ENCODE results near the gene DPP7.

Gene DPP7

GRCh38 chr9:137112564-137113384 is 1.8 kb downstream of the DPP7 start:
- DNase-seq (ENCODE audit: insufficient read length) = no peak
- no peak for FAIRE-seq
- TF ChIP-seq POLR2A (IDR thresholded peaks at IDR 0.05; ENCODE audit: low read depth, low read length) (no peak), POLR2AphosphoS5 (IDR thresholded peaks at IDR 0.05; ENCODE audit: low read depth, low read length) (no peak), TAF1 (IDR thresholded peaks at IDR 0.05; ENCODE audit: borderline replicate concordance, low read depth, low read length) (no peak)

GRCh38 chr9:137111788-137112563 is 2.6 kb downstream of the DPP7 start:
- TF ChIP-seq POLR2A (IDR thresholded peaks at IDR 0.05; ENCODE audit: low read depth, low read length) (no peak), POLR2AphosphoS5 (IDR thresholded peaks at IDR 0.05; ENCODE audit: low read depth, low read length) (no peak), TAF1 (IDR thresholded peaks at IDR 0.05; ENCODE audit: borderline replicate concordance, low read depth, low read length) (no peak)
- no peak for FAIRE-seq
- DNase-seq (ENCODE audit: insufficient read length) = no peak

GRCh38 chr9:137110911-137111787 is 3.4 kb downstream of the DPP7 start:
- FAIRE-seq (no peak), DNase-seq (ENCODE audit: insufficient read length) (no peak)
- TF ChIP-seq TAF1 (IDR thresholded peaks at IDR 0.05; ENCODE audit: borderline replicate concordance, low read depth, low read length) (no peak), POLR2AphosphoS5 (IDR thresholded peaks at IDR 0.05; ENCODE audit: low read depth, low read length) (no peak), POLR2A (IDR thresholded peaks at IDR 0.05; ENCODE audit: low read depth, low read length) (no peak)

GRCh38 chr9:137110147-137110910 is 4.2 kb downstream of the DPP7 start:
- no peak for FAIRE-seq
- TF ChIP-seq POLR2AphosphoS5 (IDR thresholded peaks at IDR 0.05; ENCODE audit: low read depth, low read length) (no peak), TAF1 (IDR thresholded peaks at IDR 0.05; ENCODE audit: borderline replicate concordance, low read depth, low read length) (no peak), POLR2A (IDR thresholded peaks at IDR 0.05; ENCODE audit: low read depth, low read length) (no peak)

GRCh38 chr9:137109250-137110146 is 5.0 kb downstream of the DPP7 start:
- DNase-seq (ENCODE audit: insufficient read length) (no peak), FAIRE-seq (no peak)
- TF ChIP-seq POLR2AphosphoS5 (IDR thresholded peaks at IDR 0.05; ENCODE audit: low read depth, low read length) (no peak; the same call in 1 of the 2 replicates), POLR2A (IDR thresholded peaks at IDR 0.05; ENCODE audit: low read depth, low read length) (no peak), TAF1 (IDR thresholded peaks at IDR 0.05; ENCODE audit: borderline replicate concordance, low read depth, low read length) (no peak)

More at GRCh38 chr9:137110147-137110910, 4.2 kb downstream of the DPP7 start:
- no peak for DNase-seq (ENCODE audit: insufficient read length)

- no peak for FAIRE-seq
- TF ChIP-seq POLR2AphosphoS5 (IDR thresholded peaks at IDR 0.05; ENCODE audit: low read depth, low read length) (peak; percentile 13; the same call in 1 of the 2 replicates), TAF1 (IDR thresholded peaks at IDR 0.05; ENCODE audit: borderline replicate concordance, low read depth, low read length) (no peak)
- no peak for DNase-seq (ENCODE audit: insufficient read length)
Measured at GRCh38 chr9:137108608-137109249, 5.8 kb downstream of the DPP7 start.

GRCh38 chr9:137107982-137108381 is 6.6 kb downstream of the DPP7 start:
- no peak for TF ChIP-seq POLR2AphosphoS5 (IDR thresholded peaks at IDR 0.05; ENCODE audit: low read depth, low read length)
- TF ChIP-seq POLR2A (IDR thresholded peaks at IDR 0.05; ENCODE audit: low read depth, low read length) = no peak
- no peak for TF ChIP-seq TAF1 (IDR thresholded peaks at IDR 0.05; ENCODE audit: borderline replicate concordance, low read depth, low read length)
- DNase-seq (ENCODE audit: insufficient read length) (no peak), FAIRE-seq (no peak)

GRCh38 chr9:137107312-137107921 is 7.1 kb downstream of the DPP7 start:
- FAIRE-seq (no peak), DNase-seq (ENCODE audit: insufficient read length) (no peak)
- no peak for TF ChIP-seq POLR2AphosphoS5 (IDR thresholded peaks at IDR 0.05; ENCODE audit: low read depth, low read length)
- no peak for TF ChIP-seq TAF1 (IDR thresholded peaks at IDR 0.05; ENCODE audit: borderline replicate concordance, low read depth, low read length)
- no peak for TF ChIP-seq POLR2A (IDR thresholded peaks at IDR 0.05; ENCODE audit: low read depth, low read length)

GRCh38 chr9:137106662-137107250 is 7.8 kb downstream of the DPP7 start:
- DNase-seq (ENCODE audit: insufficient read length) (no peak), FAIRE-seq (no peak)
- TF ChIP-seq POLR2A (IDR thresholded peaks at IDR 0.05; ENCODE audit: low read depth, low read length) (no peak), POLR2AphosphoS5 (IDR thresholded peaks at IDR 0.05; ENCODE audit: low read depth, low read length) (no peak), TAF1 (IDR thresholded peaks at IDR 0.05; ENCODE audit: borderline replicate concordance, low read depth, low read length) (no peak)

All from GM12892 (cell line).